K562 (cell line): ENCODE results near the gene S100P. TPM values are rescaled to one million over a fixed set of nuclear protein-coding genes. Genes with fewer than 3 reads are reported as not detected.

Source experiments
- CREM ChIP-seq: IDR thresholded peaks from 2 replicates; pipeline ENCODE4 v1.6.1; 2014; ENCODE audit warnings: antibody characterized with exemption, low read depth
- EGR1 ChIP-seq: fragments of 450-650 bp; conservative IDR thresholded peaks from 2 replicates; pipeline ENCODE4 v1.6.1; 2017; ENCODE audit warnings: mild to moderate bottlenecking
- GABPB2 ChIP-seq: fragments of 250-450 bp; sonication (Bioruptor Pico); conservative IDR thresholded peaks from 2 replicates; pipeline ENCODE4 v1.5.1; 2021; ENCODE audit warnings: mild to moderate bottlenecking
- HNRNPK ChIP-seq: fragments of 200-400 bp; formaldehyde crosslinking; IDR thresholded peaks from one replicate; pipeline ENCODE4 v1.6.1; 2018; ENCODE audit warnings: mild to moderate bottlenecking, low read depth, low read length; ENCODE audit not compliant: poor library complexity, severe bottlenecking
- THAP7 ChIP-seq: fragments of 250-450 bp; sonication (Bioruptor Pico); IDR thresholded peaks from 2 replicates; pipeline ENCODE4 v1.5.0; 2021
- ZHX1 ChIP-seq: fragments of 150-350 bp; conservative IDR thresholded peaks from 2 replicates; pipeline ENCODE4 v1.6.1; 2014; ENCODE audit warnings: low read length
- ZNF655 ChIP-seq: fragments of 250-450 bp; sonication (Bioruptor Pico); IDR thresholded peaks from 2 replicates; pipeline ENCODE4 v1.5.0; 2021
- ZSCAN29 ChIP-seq: fragments of 450-650 bp; IDR thresholded peaks from 2 replicates; pipeline ENCODE4 v1.6.1; 2017
- polyA plus RNA-seq, 8 experiments: library from polyadenylated mRNA; depleted of rRNA in 4 of 8; stranded (reverse) in 5 of 8; unstranded in 3 of 8; fragments of >200 nt; fragmentation: Nextera tagmentation in 2 of 8; fragmentation: Illumina TruSeq in 1 of 8; extraction: Ambion mirVana in 2 of 8; extraction: Trizol in 1 of 8; gene quantifications; 2 replicates each; pipeline versions ENCODE4 v1.2.1 to v1.2.3, GENCODE V29; 2011 to 2014; ENCODE audit warnings: inconsistent platforms in 1 of 8, missing spikeins in 1 of 8
- total RNA-seq, 7 experiments: library from RNA; depleted of rRNA in 6 of 7; stranded (reverse); fragments of >200 nt in 6 of 7; fragmentation: Illumina TruSeq in 2 of 7; extraction: Trizol in 2 of 7; gene quantifications; 2 replicates each; pipeline versions ENCODE4 v1.2.1 to v1.2.3, GENCODE V29; 2011 to 2021; ENCODE audit warnings: low replicate concordance in 1 of 7
- TF ChIP-seq, protein P1 (sequence below): sonication (generic); formaldehyde crosslinking; IDR thresholded peaks from 2 replicates; pipeline ENCODE4 v1.8.1; 2023; ENCODE audit warnings: mild to moderate bottlenecking, missing genetic modification reagents

S100P gene
- total and polyA plus RNA-seq, 9 of the 15 experiments (the other 6 are each of a cell fraction or from before 2014, with no cell fraction given) = 4.1 to 23.8 (median 7.5) TPM

- TF ChIP-seq ZHX1 (no peak), THAP7 (no peak), HNRNPK (no peak), CREM (peak; percentile 63; the same call in 1 of the 2 replicates), EGR1 (no peak; the same call in 1 of the 2 replicates), ZSCAN29 (no peak), GABPB2 (no peak), ZNF655 (no peak)
- TF ChIP-seq, protein P1, sequence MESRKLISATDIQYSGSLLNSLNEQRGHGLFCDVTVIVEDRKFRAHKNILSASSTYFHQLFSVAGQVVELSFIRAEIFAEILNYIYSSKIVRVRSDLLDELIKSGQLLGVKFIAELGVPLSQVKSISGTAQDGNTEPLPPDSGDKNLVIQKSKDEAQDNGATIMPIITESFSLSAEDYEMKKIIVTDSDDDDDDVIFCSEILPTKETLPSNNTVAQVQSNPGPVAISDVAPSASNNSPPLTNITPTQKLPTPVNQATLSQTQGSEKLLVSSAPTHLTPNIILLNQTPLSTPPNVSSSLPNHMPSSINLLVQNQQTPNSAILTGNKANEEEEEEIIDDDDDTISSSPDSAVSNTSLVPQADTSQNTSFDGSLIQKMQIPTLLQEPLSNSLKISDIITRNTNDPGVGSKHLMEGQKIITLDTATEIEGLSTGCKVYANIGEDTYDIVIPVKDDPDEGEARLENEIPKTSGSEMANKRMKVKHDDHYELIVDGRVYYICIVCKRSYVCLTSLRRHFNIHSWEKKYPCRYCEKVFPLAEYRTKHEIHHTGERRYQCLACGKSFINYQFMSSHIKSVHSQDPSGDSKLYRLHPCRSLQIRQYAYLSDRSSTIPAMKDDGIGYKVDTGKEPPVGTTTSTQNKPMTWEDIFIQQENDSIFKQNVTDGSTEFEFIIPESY (CRISPR knock-in tag) = no peak
These were observed 19.1 kb upstream of the S100P start (continued) for GRCh38 chr4:6674500-6675149.
